DMS114 treated with DMSO at 0.1 percent for 48 hours (cell line): ENCODE results near the gene CDK16.

Experiments
- DNase-seq: peaks from one replicate; lab custom pipeline; 2025; ENCODE audit not compliant: unreplicated experiment; lab: John Stamatoyannopoulos, UW

CDK16 gene

GRCh38 chrX:47218280-47218919, at the start of gene CDK16:
Gene CDK16, plus strand, starts transcription at chrX:47218681. Its CDS starts 4,877 bp downstream, at chrX:47223558.
- peak; percentile 71 for DNase-seq

- no peak for DNase-seq
Measured at GRCh38 chrX:47169273-47169672, 49.2 kb upstream of the CDK16 start.

GRCh38 chrX:47169726-47170515, 48.6 kb upstream of the CDK16 start:
- DNase-seq: no peak

GRCh38 chrX:47170861-47171692, 47.4 kb upstream of the CDK16 start:
- no peak for DNase-seq

GRCh38 chrX:47171996-47172395, 46.5 kb upstream of the CDK16 start:
- no peak for DNase-seq

- no peak for DNase-seq
Measured at GRCh38 chrX:47172549-47172948, 45.9 kb upstream of the CDK16 start.

- DNase-seq: no peak
Measured at GRCh38 chrX:47172971-47173792, 45.3 kb upstream of the CDK16 start.

GRCh38 chrX:47174376-47174775, 44.1 kb upstream of the CDK16 start:
- no peak for DNase-seq

GRCh38 chrX:47174846-47175587, 43.5 kb upstream of the CDK16 start:
- DNase-seq: no peak

- no peak for DNase-seq
Measured at GRCh38 chrX:47175588-47175980, 42.9 kb upstream of the CDK16 start.

- DNase-seq: no peak
Measured at GRCh38 chrX:47176101-47176740, 42.3 kb upstream of the CDK16 start.

GRCh38 chrX:47177079-47177478, 41.4 kb upstream of the CDK16 start:
- DNase-seq: no peak

GRCh38 chrX:47178337-47178736, 40.1 kb upstream of the CDK16 start:
- no peak for DNase-seq

- no peak for DNase-seq
Measured at GRCh38 chrX:47179221-47179927, 39.1 kb upstream of the CDK16 start.

- no peak for DNase-seq
Measured at GRCh38 chrX:47179928-47180255, 38.6 kb upstream of the CDK16 start.

GRCh38 chrX:47180346-47180745, 38.1 kb upstream of the CDK16 start:
- no peak for DNase-seq

- no peak for DNase-seq
Measured at GRCh38 chrX:47181301-47181700, 37.2 kb upstream of the CDK16 start.

GRCh38 chrX:47182106-47182700, 36.3 kb upstream of the CDK16 start:
- DNase-seq: no peak

GRCh38 chrX:47184486-47184885, 34.0 kb upstream of the CDK16 start:
- no peak for DNase-seq
